ENCODE results near the gene HAAO.
"Not testable (repeated sequence)": the region's sequence is repeated elsewhere in the genome, so short reads cannot be mapped to it uniquely, and the experiment has no call there.

Gene HAAO

DNA sequence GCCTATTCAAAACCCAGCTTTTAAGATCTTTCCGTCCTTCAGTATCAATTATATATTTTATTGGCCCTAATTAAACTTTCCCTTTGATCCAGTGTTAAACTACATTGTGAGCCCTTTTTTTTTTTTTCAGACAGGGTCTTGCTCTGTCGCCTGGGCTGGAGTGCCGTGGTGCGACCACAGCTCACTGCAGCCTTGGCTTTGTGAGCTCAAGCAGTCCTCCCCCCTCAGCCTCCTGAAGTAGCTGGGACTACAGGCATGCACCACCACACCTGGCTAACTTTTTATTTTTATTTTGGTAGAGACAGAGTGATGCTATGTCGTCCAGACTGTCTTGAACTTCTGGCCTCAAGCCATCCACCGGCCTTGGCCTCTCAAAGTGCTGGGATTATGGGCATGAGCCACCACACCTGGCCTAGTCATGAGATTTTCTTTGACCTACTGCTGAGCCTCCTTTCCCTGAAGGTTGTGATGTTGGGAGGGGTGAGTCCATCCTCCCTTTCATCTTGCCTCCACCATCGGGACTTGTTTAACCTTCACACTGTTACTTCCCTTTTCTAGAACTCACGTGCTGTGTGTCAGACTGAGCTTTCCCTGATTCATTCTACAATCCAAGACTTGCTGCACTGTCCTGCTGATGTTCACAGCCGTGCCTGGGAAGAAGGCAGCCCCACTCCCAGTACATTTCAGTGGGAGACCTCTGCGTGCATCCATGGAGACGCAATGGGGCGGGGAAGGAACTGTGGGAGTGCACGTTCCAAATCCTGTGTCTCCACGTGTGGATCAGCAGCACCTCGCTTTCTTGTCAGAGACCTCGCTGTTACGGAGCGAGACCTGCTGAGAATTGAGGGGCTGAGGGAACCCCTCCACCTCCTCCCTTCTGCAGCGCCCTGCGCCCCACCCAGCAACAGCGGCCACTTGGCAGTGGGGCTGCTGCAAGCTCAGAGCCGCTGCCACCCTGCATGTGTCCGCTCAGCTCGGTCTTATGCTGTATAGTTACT, 39.3 kb downstream of the HAAO start:
- H3K4me3 ChIP-seq (ENCODE audit: low read depth, low read length) = no peak overlapping the region

- no peak overlapping the region for H3K4me3 ChIP-seq (ENCODE audit: low read depth, low read length)
These were observed 40.1 kb downstream of the HAAO start for GRCh38 chr2:42752314-42752713.

DNA sequence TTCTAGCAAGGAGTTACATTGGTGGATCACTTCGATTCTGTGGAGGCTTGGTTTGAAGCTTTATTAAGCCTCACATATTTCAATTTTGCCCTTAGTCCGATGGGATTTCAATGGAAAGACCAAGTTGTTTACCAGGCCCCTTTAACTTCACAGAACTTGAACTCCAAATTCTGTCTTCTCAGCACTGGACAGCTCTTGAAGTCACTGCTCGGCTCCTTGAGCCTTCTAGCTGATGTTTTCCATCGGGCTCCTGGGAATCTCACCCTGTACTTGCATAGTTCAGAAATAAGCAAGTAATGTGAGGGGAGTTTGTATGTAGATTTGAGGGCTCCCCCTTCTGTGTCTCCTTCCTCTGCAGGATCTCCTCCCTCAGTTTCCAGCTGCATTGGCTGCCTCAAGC, 43.5 kb downstream of the HAAO start:
- H3K4me3 ChIP-seq (ENCODE audit: low read depth, low read length) = no peak overlapping the region

DNA sequence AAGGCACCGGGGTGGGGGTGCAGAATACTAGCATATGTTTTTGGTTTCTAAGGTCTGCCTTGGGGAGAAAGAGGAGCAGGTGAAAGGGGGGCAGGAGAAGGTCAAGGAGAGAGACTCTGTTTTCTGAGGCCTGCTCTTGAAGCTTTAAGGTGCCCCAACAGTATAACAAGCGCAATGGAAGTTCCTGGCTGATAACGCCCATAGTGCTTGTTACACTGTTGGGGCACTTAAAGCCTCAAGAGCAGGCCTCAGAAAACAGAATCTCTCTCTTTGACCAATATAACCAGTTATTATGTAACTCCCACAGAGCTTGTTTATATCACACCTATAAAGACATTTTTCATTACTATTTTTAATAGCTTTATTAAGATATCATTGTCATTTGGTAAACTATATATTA, 45.0 kb downstream of the HAAO start:
- no peak overlapping the region for H3K4me3 ChIP-seq (ENCODE audit: low read depth, low read length)

DNA sequence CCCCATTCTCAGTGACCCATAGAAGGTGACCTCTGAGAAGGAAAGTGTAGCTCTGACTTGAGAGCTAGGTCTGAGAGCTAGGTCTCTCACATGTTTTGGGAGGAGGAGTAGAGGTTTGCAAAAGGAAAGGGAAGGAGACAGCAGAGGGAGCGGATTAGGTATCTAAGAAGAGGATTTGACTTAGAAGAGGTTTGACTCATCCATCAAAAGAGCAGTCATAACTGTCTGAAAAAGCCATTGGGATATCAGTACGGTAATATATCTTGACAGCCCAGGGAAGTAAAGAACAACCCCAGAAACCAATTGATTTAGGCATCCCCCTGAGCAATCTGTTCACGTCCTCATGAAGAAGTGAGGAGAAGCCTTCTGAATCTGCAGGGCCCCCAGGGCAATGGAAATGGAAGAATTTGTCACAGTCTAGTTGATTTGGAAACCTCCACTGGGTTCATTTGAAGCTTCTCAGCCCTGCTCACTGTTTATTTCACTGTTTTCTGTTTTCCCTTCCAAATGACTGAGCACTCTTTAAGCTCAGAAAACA, 47.8 kb downstream of the HAAO start:
- H3K4me3 ChIP-seq (ENCODE audit: low read depth, low read length) = no peak overlapping the region

DNA sequence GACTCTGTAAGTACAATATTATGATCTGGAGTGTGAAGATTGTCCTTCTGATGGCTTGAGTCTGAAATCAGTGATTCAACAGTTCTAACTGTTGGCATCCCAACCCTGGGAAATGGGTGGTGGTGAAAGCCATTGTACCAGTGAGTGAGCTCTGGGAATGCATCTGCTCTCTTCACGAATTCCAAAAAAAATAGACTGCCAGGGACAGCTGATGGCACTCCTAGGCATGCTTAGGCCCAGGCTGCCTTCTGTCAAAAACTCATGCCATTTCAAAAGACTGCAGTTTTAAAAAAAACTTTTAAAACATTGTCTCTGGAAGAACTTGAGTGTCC, 48.8 kb downstream of the HAAO start:
- H3K4me3 ChIP-seq (ENCODE audit: low read depth, low read length) = no peak overlapping the region

GRCh38 chr2:42742740-42743658, 49.4 kb downstream of the HAAO start:
- H3K4me3 ChIP-seq (ENCODE audit: low read depth, low read length) = no peak overlapping the region

DNA sequence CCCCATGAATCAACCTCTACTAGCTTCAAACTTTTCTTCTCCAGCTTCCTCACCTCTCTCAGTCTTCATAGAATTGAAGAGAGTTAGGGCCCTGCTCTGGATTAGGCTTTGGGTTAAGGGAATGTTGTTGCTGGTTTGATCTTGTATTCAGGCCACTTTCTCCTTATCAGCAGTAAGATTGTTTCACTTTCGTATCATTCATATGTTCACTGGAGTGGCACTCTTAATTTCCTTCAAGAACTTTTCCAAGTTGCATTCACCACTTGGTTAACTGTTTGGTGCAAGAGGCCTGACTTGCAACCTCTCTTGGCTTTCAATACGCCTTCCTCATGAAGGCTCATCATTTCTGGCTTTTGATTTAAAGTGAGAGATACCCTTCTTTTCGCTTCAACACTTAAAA, 51.2 kb downstream of the HAAO start:
- no peak overlapping the region for H3K4me3 ChIP-seq (ENCODE audit: low read depth, low read length)

DNA sequence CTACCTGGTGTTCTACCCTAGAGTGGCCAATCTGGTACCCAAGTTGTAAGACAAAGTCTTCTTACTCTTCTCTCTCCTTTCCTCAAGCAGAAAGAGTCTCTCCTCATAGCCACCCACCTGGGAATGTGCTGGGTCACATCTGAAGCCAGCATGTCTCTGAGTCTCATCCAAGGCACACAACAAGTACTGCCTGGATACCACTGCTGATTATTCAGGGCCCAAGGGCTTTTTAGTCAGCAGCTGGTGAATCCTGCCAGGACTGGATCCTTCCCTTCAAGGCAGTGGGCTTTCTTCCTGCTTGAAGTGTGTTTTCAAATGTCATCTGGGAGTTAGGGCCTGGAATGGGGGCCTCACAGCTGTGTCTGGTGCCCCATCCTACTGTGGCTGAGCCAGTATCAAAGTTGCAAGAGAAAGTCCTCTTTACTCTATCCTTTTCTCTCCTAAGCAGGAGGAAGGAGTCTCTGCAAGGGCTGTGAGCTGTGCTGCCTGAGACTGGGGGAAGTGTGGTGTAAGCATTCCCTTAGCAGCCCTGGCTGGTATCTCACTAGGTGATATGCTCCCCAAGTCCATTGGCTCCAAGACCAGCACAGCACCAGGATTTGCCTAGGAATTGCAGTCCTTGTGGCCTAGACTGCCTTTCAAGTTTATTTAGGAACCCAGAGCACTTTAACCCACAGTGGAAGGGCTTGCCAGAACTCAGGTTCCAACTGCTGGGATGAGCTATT, 55.6 kb downstream of the HAAO start:
- H3K4me3 ChIP-seq (ENCODE audit: low read depth, low read length) = no peak overlapping the region

DNA sequence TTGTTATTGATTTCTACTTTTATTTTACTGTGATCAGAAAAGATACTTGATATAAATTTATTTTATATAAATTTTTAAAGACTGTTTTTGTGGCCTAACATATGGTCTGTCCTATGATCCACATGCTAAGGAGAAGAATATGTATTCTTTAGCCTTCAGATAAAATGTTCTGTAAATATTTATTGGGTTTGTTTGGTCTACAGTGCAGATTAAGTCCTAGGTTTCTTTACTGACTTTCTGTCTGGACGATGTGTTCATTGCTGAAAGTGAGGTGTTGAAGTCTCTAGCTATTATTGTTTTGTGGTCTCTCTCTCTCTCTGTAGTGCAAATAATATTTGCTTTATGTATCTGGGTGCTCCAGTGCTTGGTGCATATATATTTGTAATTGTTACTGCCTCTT, 58.5 kb downstream of the HAAO start:
- H3K4me3 ChIP-seq (ENCODE audit: low read depth, low read length) = no peak overlapping the region

- not testable (repeated sequence) for H3K4me3 ChIP-seq (ENCODE audit: low read depth, low read length)
These were observed 61.1 kb downstream of the HAAO start for GRCh38 chr2:42731316-42731715.

- no peak overlapping the region for H3K4me3 ChIP-seq (ENCODE audit: low read depth, low read length)
These were observed 65.7 kb downstream of the HAAO start for GRCh38 chr2:42726680-42727079.

DNA sequence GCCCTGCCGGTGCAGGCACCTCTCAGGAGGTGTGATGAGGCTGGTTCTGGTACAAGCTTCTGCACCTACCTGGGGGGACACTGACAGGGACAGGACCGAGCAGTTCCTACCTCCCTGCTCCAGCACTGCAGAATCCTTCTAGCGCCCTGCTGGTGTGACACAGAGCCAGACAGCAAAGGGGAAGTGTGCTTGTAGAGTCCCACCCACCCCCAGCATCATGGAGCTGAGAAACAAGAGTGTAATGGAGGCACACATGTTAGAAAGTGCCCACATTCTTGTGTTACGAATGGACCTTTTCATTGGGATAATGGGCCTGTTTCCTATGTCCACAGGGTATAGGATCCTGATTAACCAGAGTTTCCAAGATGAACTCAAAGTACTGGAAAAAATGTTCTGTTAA, 66.7 kb downstream of the HAAO start:
- no peak overlapping the region for H3K4me3 ChIP-seq (ENCODE audit: low read depth, low read length)

- H3K4me3 ChIP-seq (ENCODE audit: low read depth, low read length) = no peak overlapping the region
These were observed 67.5 kb downstream of the HAAO start for GRCh38 chr2:42724886-42725285.

DNA sequence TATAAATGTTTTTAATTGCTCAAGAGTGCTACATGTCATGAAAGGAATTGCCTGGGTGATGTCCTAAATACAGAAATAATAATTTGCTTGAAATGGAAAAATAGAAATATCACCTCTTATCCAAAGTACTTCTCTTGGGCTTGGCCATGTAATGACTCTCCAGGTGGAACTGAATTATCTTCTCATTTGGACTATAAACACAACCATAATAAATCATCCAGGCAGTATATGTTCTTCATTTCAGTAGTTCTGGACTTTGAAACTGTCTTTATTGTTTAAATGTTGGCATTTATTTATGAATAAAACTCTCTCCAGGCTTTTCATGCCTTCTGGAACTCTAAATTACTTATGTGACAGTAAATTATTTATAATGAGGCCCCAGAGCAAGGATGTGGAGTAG, 68.9 kb downstream of the HAAO start:
- H3K4me3 ChIP-seq (ENCODE audit: low read depth, low read length) = no peak overlapping the region

GRCh38 chr2:42722320-42723190, 69.8 kb downstream of the HAAO start:
- H3K4me3 ChIP-seq (ENCODE audit: low read depth, low read length) = no peak overlapping the region

DNA sequence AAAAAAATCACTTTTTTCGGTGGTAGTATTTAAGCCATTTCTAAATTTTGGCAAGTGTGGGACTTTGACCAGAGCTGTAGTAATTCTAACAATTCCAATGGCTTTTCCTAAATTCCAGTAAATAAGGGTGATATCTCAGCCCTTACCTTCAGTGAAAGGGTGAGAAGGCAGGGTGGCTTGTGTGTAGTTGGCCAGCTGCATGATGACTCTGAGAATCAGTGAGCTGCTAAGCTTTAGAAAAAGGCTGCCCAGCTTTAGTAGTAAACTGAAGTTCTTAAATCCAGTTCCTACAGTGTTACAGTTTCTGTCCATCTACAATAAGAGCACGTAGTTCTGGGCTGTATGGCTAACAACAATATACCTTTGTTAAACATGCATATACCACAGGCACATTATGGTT, 70.5 kb downstream of the HAAO start:
- H3K4me3 ChIP-seq (ENCODE audit: low read depth, low read length) = no peak overlapping the region

All from iPS-11a (cell line).